GM12892 (cell line): Measurements from ENCODE around the gene CADPS.

ENCODE experiments used
- DNase-seq: peaks from one replicate; pipeline ENCODE4 v3.0.0; 2011; ENCODE audit not compliant: insufficient read length
- FAIRE-seq: peaks from 2 replicates; lab custom pipeline; 2011; peaks lifted over from hg19 to GRCh38; lab: Jason Lieb, UNC
- POLR2A ChIP-seq: IDR thresholded peaks from 2 replicates; pipeline ENCODE4 v1.6.1; 2011; ENCODE audit warnings: low read depth, low read length, control low read depth
- POLR2AphosphoS5 ChIP-seq: IDR thresholded peaks from 2 replicates; pipeline ENCODE4 v1.6.1; 2011; ENCODE audit warnings: low read depth, low read length, control low read depth
- TAF1 ChIP-seq: IDR thresholded peaks from 2 replicates; pipeline ENCODE4 v1.6.1; 2011; ENCODE audit warnings: low read depth, mild to moderate bottlenecking, control low read depth, low read length, borderline replicate concordance

Gene CADPS

DNA sequence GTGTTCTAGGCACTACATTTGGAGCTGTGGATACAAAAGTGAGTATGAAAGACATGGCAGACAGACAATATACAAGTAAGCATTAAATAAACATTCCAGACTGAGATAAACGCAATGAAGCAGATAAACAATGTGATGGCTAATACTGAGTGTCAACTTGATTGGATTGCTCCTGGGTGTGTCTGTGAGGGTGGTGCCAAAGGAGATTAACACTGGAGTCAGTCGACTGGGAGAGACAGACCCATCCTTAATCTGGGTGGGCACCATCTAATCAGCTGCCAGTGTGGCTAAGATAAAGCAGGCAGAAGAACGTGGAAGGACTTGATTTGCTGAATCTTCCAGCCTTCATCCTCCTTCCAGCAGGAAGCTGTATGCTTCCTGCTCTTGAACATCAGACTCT lies 77.2 kb downstream of the CADPS start:
- no peak for TF ChIP-seq POLR2AphosphoS5
- no peak for TF ChIP-seq POLR2A
- no peak for TF ChIP-seq TAF1
- FAIRE-seq (no peak), DNase-seq (no peak)

- FAIRE-seq (no peak), DNase-seq (no peak)
- TF ChIP-seq TAF1 (no peak), POLR2AphosphoS5 (no peak), POLR2A (no peak)
These were observed 78.1 kb downstream of the CADPS start for GRCh38 chr3:62797132-62797531.

- TF ChIP-seq POLR2A: no peak
- DNase-seq (no peak), FAIRE-seq (no peak)
These were observed 79.1 kb downstream of the CADPS start for GRCh38 chr3:62795978-62796657.

- TF ChIP-seq TAF1 (no peak), POLR2A (no peak), POLR2AphosphoS5 (no peak)
- DNase-seq (no peak), FAIRE-seq (no peak)
These were observed 81.3 kb downstream of the CADPS start for GRCh38 chr3:62793946-62794345.

DNA sequence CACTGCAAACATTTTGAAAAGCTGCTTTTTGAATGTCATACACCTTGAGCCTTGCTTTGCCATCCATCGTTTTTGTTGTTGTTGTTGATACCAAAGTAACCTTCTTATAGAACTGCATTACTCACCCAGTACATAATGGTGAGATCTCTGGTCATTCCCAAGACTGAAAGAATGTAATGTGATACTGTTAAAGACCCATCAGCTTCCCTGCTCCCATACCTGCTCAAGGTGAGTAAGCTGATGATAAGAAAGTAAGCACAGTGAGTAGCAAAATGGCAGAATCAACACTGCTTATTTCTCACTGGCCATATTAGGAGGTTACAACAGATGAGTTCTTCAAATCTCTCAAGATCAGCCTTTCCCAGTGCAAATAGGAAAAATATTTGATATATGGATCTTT lies 89.8 kb downstream of the CADPS start:
- TF ChIP-seq POLR2A (no peak), TAF1 (no peak), POLR2AphosphoS5 (no peak)
- DNase-seq: no peak
- no peak for FAIRE-seq

DNA sequence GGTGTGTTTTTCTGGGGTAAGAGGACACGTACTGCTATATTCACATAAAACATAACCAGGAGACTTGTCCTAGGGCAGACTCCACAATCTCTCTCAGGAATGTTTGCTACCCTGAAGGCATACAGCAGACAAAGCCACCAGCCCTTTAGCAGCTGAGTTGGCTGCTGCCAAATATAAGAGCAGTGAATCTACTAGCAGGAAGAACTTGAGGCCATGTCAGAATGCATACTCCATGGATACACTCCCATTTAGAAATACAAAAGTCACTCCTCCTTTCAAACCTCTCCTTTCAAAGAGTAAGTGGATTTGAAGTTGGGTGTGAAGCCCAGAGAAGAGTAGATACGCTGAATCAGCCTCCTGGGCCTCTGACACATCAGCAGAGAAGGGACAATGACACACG lies 94.1 kb downstream of the CADPS start:
- DNase-seq (no peak), FAIRE-seq (no peak)
- TF ChIP-seq POLR2AphosphoS5 (no peak), TAF1 (no peak), POLR2A (no peak)

GRCh38 chr3:62777674-62778073 lies 97.5 kb downstream of the CADPS start:
- FAIRE-seq (no peak), DNase-seq (no peak)
- TF ChIP-seq TAF1: no peak
- no peak for TF ChIP-seq POLR2A
- TF ChIP-seq POLR2AphosphoS5: no peak

GRCh38 chr3:62777130-62777529 lies 98.1 kb downstream of the CADPS start:
- no peak for FAIRE-seq
- TF ChIP-seq TAF1 (no peak), POLR2A (no peak), POLR2AphosphoS5 (no peak)
- no peak for DNase-seq

DNA sequence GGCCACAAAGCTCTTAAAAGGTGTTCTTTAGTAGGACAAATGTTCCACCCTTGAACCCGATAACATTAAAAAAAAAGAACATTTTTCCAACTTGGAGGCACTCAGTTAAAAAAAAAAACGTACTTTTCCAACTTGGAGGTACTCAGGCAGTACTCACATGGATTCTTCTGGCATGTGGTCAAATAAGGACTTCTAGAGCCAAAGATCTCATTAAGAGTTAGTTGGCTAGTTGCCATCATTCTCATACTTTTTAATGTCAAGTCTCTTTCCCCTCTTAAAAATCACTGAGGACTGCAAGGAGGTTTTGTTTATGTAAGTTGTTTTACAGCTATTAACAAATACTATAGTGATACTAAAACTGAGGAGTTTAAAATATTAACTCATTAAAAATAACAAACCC lies 101.0 kb downstream of the CADPS start:
- DNase-seq (no peak), FAIRE-seq (no peak)
- TF ChIP-seq POLR2A: no peak
- TF ChIP-seq TAF1: no peak
- TF ChIP-seq POLR2AphosphoS5: no peak

DNA sequence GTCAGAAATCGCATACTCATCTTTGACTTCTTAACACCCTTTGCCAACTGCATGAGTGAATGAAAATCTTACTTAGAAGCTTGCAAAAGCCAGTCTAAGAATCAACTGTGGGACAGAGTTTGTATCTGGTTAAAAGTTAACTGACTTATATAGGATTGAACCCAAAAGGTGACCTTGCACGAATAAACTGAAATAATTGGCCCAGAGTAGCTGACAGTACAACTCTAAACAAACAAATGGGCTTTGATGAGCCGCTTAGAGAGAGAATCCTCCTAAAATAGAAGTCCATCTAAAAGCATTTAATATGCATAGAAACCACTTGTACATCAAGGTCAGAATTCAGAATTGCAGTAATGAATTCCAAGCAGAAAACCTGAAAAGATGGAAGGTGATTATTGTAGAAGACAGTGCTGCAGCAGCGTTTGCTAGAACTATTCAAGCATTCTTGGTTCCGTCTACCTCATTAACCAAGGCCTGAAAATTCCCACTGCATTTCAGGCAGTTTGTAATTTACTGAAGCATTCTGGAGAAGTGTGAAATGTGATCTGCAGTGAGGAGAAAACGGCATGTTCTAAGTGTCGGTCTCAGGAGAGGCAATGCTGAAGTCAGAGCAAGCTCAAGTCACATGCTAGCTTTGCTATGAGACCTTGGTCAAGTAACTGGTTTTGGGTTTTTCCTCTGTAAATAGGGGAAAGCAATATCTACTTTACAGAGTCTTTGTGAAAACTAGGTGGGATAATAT lies 103.7 kb downstream of the CADPS start:
- TF ChIP-seq POLR2AphosphoS5: no peak
- TF ChIP-seq TAF1: no peak
- no peak for TF ChIP-seq POLR2A
- FAIRE-seq (no peak), DNase-seq (no peak)

DNA sequence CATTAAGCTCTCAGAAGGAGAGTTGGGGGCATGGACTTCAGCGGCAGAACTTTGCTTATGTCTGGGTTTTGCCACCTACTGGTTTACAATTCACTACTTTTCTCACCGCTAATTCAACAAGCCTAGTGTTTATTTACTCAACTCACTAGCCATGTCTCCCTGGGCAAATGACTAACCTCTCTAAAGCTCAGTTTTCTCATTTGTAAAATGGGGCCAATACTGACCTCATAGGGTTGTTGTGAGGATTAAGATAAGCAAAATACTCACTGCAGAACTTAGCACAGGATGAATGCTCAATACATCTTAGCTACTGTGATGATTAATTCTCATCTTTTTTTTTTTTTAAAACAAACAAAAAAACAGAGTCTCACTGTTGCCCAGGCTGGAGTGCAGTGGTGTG lies 106.3 kb downstream of the CADPS start:
- FAIRE-seq: no peak
- TF ChIP-seq POLR2A: no peak
- no peak for TF ChIP-seq TAF1
- no peak for TF ChIP-seq POLR2AphosphoS5

DNA sequence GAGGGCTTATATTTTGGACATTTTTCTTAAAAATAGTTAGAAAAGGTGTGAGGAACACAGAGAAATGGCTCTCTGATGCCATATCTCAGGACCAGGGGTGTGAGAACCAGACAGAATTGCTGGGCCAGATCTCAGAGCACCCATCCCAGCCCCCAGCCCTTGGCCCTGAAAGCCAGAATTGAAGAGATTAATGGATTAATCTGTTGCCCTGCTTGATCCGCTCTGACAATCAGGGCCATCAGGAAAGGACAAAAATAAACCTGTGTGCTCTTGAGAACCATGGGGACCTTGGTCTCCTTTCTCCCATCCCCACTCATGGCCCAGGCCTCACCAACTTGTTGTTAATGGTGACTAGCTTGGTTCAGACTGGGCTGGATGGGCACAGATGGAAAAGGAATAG lies 113.5 kb downstream of the CADPS start:
- no peak for DNase-seq
- FAIRE-seq: no peak
- TF ChIP-seq POLR2A: no peak
- no peak for TF ChIP-seq TAF1
- TF ChIP-seq POLR2AphosphoS5: no peak

More for the DNA sequence above, 106.3 kb downstream of the CADPS start:
- DNase-seq: no peak

DNA sequence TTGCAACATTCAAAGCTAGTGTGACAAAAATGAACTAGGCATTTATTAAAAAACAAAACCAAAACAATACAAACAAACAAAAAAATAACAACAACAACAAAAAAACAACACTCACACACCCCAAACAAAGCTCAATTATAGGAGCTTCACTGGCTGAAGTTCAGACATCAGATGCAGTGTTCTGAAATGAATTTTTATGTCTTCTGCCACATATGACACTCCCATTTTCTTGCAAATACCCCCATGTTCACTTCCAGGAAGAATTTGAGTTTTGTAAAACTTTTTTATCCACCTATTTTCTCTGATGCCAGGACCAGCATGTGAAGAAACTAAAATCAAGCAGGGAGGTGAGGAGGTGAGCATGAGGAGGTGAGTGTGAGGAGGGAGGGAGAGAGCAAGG lies 113.9 kb downstream of the CADPS start:
- TF ChIP-seq POLR2AphosphoS5: no peak
- no peak for TF ChIP-seq TAF1
- TF ChIP-seq POLR2A: no peak
- DNase-seq (no peak), FAIRE-seq (no peak)
